Measurements from ENCODE around the gene DOCK4.
A peak's percentile ranks its signal among the peaks of the same experiment; 100 is the strongest.

Gene DOCK4

DNA sequence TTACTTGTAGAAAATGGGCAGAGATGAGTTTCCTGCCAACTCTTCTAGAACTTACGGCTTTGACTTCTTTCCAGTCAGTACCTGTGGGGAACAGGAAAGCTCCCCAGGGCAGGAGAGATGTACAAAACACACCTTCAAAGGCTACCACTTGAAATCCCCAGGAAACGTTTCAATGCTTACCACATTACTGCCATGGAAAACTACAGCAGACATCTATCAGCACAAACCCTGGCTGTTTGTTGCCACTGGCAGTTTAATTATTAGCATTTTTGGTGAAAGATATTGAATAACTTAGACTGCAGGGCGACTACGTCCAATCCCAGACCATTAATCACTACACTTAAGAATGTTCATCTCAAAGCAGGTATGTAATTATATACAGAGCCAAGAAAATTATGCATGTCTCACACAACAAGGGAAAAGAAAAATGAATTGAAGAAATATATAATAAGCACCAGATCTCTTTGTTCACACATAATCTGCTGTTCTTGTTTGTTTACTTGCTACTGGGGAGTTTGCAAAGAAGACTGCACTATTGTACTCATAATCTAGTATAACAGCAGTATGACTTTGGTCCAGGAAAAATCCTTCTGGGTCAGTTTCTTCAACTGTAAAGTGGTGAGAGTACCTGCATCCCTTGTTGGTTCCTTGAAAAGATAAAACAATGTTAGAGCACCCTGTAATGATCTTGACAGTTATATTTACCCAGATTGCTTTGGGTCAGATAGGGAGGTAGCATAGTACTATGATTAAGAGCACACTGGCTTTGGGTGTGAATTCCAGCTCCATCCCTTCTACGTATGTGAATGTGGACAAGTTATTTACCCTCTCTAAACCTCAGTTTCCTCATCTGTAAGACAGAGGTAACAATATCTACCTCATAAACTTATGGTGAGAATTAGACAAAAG is 138.3 kb downstream of the DOCK4 start:
- Histone ChIP-seq H3K27me3 (ENCODE audit: insufficient read depth, poor library complexity, severe bottlenecking) (no peaks in the 10 kb centered on the region), H3K9me3 (ENCODE audit: severe bottlenecking) (no peaks in the 10 kb centered on the region), H3K4me3 (ENCODE audit: severe bottlenecking) (no peak overlapping the region), H3K36me3 (ENCODE audit: low read depth) (no peaks in the 10 kb centered on the region), H3K4me1 (ENCODE audit: insufficient read depth, poor library complexity, severe bottlenecking) (peaks cover 47% of the 10 kb centered on the region), H3K27ac (ENCODE audit: poor library complexity, severe bottlenecking) (peak overlapping the region; percentile 19)
- DNase-seq (ENCODE audit: low spot score): no peak
- TF ChIP-seq CTCF (IDR thresholded peaks at IDR 0.05; ENCODE audit: poor library complexity, severe bottlenecking): no peak
- no peak for ATAC-seq (ENCODE audit: low read depth)

DNA sequence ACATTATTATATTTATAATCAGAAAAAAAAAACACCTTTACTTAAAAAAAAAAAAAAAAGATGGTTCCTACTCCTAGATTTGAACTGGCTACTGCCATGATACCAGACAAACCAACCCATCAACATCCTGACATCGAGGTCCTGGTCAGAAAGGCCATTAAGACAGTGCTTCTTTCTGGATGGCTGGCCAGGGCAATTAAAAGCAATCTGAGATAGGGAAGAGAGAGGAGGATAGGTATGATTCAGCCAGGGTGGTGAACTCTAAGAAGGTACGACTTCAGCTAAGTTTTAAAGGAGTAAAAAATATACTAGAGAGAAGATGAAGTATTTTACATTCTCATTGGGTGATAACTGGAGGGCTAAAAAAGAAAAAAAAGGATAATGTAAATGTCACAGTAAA is 139.0 kb downstream of the DOCK4 start:
- Histone ChIP-seq H3K9me3 (ENCODE audit: severe bottlenecking) (no peaks in the 10 kb centered on the region), H3K4me3 (ENCODE audit: severe bottlenecking) (no peak overlapping the region), H3K27ac (ENCODE audit: poor library complexity, severe bottlenecking) (peak overlapping the region; percentile 19), H3K36me3 (ENCODE audit: low read depth) (no peaks in the 10 kb centered on the region), H3K4me1 (ENCODE audit: insufficient read depth, poor library complexity, severe bottlenecking) (peaks cover 40% of the 10 kb centered on the region), H3K27me3 (ENCODE audit: insufficient read depth, poor library complexity, severe bottlenecking) (no peaks in the 10 kb centered on the region)
- DNase-seq (ENCODE audit: low spot score): no peak
- ATAC-seq (ENCODE audit: low read depth): no peak
- no peak for TF ChIP-seq CTCF (IDR thresholded peaks at IDR 0.05; ENCODE audit: poor library complexity, severe bottlenecking)

DNA sequence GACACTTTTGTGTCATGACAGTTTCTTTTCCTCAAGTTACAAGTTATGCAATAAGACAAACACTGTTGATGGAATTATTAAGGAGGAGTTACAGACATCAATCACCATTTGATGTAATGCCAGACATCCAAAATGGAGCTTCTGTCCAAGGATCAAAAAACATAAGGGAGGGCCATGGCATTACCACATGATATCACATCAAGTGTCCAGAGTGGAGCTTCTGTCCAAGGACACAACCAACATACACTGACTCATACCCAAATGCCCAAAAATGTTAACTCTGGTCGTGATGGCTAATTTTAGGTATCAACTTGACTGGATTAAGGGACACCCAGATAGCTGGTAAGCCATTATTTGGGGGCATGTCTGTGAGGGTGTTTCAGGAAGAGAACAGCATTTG is 140.4 kb downstream of the DOCK4 start:
- DNase-seq (ENCODE audit: low spot score): no peak
- Histone ChIP-seq H3K9me3 (ENCODE audit: severe bottlenecking) (no peaks in the 10 kb centered on the region), H3K27me3 (ENCODE audit: insufficient read depth, poor library complexity, severe bottlenecking) (no peaks in the 10 kb centered on the region), H3K4me1 (ENCODE audit: insufficient read depth, poor library complexity, severe bottlenecking) (peaks cover 26% of the 10 kb centered on the region), H3K27ac (ENCODE audit: poor library complexity, severe bottlenecking) (no peak overlapping the region), H3K4me3 (ENCODE audit: severe bottlenecking) (no peak overlapping the region), H3K36me3 (ENCODE audit: low read depth) (no peaks in the 10 kb centered on the region)
- no peak for ATAC-seq (ENCODE audit: low read depth)
- TF ChIP-seq CTCF (IDR thresholded peaks at IDR 0.05; ENCODE audit: poor library complexity, severe bottlenecking): no peak

DNA sequence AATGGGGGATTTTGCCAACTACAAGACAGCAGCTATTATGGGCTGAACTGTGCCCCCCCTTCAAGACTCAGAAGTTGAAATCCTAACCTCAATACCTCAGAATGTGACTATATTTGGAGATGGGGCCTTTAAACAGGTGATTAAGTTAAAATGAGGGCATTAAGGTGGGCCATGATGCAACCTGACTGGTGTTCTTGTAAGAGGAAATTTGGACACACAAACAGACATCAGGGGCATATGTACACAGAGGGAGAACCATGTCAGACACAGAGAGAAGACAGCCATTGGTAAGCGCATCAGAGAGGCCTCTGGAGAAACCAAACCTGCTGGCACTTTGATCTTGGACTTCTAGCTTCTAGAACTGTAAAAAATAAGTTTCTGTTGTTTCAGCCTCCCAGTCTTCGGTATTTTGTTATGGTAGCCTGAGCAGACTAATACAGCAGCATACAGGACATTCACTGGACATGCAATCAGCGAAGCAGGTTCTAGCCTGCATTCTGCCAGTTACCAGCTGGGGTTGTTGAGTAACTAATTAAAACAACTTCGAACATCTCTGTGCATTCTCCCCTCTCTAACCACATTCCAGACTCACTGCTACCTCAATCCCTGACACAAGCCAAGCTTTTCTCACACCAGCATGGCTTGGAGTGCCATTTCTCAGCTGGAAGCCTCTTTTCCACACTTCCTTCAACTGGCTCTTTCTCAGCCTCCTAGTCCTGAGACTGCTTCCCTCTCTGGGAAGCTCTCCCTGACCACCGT is 141.4 kb downstream of the DOCK4 start:
- no peak overlapping the region for H3K4me3 ChIP-seq (ENCODE audit: severe bottlenecking)
- H3K27me3 ChIP-seq (ENCODE audit: insufficient read depth, poor library complexity, severe bottlenecking): no peaks in the 10 kb centered on the region
- no peaks in the 10 kb centered on the region for H3K9me3 ChIP-seq (ENCODE audit: severe bottlenecking)
- no peak for ATAC-seq (ENCODE audit: low read depth)
- no peak overlapping the region for H3K27ac ChIP-seq (ENCODE audit: poor library complexity, severe bottlenecking)
- no peaks in the 10 kb centered on the region for H3K36me3 ChIP-seq (ENCODE audit: low read depth)
- DNase-seq (ENCODE audit: low spot score): no peak
- H3K4me1 ChIP-seq (ENCODE audit: insufficient read depth, poor library complexity, severe bottlenecking): peaks cover 16% of the 10 kb centered on the region
- no peak for TF ChIP-seq CTCF (IDR thresholded peaks at IDR 0.05; ENCODE audit: poor library complexity, severe bottlenecking)

All from RWPE2 (cell line).